Gastrocnemius medialis (tissue), 4 donors: ENCODE measurements around the gene PRIMA1.

ENCODE experiments used
- POLR2A ChIP-seq, 2 donors: fragments of 450-650 bp; IDR thresholded peaks; one replicate each; pipeline ENCODE4 v1.6.1; 2017; ENCODE audit warnings: antibody characterized with exemption in 2 of 2, mild to moderate bottlenecking in 2 of 2, moderate library complexity in 2 of 2
- TF ChIP-seq, protein P1 (sequence below), 5 experiments: fragments of 450-650 bp in 3 of 5; fragments of 200-600 bp in 2 of 5; sonication (generic) in 2 of 5; IDR thresholded peaks in 4 of 5; conservative IDR thresholded peaks in 1 of 5; 1 replicate in 4 of 5; 2 replicates in 1 of 5; pipeline ENCODE4 v1.5.1; 2016 to 2019; ENCODE audit warnings: antibody characterized with exemption in 5 of 5, mild to moderate bottlenecking in 3 of 5, moderate library complexity in 3 of 5

DNA sequence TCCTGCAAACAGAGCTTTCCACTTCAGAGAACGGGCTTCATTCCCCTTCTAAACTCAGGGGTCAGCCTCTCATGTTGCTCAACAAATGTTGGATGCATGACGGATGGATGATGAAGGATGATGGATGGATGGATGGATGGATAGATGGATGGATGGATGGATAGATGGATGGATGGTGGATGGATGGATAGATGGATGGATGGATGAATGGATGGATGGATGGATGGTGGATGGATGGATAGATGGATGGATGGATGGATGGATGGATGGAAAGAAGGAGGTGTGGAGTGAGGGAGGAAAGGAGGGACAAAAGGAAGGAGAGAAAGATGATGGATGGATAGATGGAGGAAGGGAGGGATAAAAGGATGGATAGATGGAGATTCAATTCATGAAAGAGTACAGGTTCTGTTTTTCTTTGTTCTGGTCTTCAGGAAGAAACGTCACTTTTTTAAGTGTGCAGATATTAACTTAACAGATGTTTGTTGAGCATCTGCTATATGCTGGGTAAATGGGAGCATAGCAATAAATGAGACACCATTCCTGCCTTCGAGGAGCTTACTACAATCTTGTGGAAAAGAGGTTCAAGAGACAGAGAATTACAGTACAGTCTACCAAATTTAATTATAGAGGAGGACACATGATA is 41.7 kb upstream of the PRIMA1 start:
- TF ChIP-seq, protein P1, sequence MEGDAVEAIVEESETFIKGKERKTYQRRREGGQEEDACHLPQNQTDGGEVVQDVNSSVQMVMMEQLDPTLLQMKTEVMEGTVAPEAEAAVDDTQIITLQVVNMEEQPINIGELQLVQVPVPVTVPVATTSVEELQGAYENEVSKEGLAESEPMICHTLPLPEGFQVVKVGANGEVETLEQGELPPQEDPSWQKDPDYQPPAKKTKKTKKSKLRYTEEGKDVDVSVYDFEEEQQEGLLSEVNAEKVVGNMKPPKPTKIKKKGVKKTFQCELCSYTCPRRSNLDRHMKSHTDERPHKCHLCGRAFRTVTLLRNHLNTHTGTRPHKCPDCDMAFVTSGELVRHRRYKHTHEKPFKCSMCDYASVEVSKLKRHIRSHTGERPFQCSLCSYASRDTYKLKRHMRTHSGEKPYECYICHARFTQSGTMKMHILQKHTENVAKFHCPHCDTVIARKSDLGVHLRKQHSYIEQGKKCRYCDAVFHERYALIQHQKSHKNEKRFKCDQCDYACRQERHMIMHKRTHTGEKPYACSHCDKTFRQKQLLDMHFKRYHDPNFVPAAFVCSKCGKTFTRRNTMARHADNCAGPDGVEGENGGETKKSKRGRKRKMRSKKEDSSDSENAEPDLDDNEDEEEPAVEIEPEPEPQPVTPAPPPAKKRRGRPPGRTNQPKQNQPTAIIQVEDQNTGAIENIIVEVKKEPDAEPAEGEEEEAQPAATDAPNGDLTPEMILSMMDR (IDR thresholded peaks at IDR 0.05 in 4 of 5, conservative IDR thresholded peaks at IDR 0.05 in 1 of 5) = no peak
- no peak for TF ChIP-seq POLR2A (IDR thresholded peaks at IDR 0.05)
